ENCODE measurements around the gene CTSC.

DNA sequence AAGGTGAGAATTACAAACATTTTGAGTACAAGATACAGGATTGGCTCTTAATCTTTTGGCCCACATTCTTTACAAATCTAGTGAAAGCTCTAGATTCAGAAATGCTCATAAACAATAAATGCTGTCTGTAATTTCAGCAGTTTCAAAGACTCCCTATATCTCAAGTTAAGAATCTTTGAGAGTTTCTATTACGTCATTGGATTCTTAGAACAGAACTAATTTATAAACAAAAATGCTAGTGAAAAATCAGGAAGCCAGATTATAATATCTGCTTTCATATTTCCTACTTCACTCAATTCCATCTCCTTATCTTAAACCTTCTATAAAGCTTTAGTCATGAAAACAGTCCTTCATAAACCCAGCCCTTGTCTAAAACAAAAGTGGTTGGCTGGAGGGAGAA, 32.1 kb downstream of the CTSC start:
- TF ChIP-seq, protein P1, sequence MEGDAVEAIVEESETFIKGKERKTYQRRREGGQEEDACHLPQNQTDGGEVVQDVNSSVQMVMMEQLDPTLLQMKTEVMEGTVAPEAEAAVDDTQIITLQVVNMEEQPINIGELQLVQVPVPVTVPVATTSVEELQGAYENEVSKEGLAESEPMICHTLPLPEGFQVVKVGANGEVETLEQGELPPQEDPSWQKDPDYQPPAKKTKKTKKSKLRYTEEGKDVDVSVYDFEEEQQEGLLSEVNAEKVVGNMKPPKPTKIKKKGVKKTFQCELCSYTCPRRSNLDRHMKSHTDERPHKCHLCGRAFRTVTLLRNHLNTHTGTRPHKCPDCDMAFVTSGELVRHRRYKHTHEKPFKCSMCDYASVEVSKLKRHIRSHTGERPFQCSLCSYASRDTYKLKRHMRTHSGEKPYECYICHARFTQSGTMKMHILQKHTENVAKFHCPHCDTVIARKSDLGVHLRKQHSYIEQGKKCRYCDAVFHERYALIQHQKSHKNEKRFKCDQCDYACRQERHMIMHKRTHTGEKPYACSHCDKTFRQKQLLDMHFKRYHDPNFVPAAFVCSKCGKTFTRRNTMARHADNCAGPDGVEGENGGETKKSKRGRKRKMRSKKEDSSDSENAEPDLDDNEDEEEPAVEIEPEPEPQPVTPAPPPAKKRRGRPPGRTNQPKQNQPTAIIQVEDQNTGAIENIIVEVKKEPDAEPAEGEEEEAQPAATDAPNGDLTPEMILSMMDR (IDR thresholded peaks at IDR 0.05), result no peak
- TF ChIP-seq EZH2 (IDR thresholded peaks at IDR 0.05; ENCODE audit: borderline replicate concordance, insufficient read depth, low read depth, low read length, poor library complexity, severe bottlenecking), result no peak
